Measurements from ENCODE around the gene CXCL5.
"Not testable (repeated sequence)": the region's sequence is repeated elsewhere in the genome, so short reads cannot be mapped to it uniquely, and the experiment has no call there.

The CXCL5 gene

GRCh38 chr4:74015126-74015780, 16.8 kb upstream of the CXCL5 start:
- no peak for DNase-seq (ENCODE audit: low spot score)

GRCh38 chr4:74014332-74014731, 15.9 kb upstream of the CXCL5 start:
- no peak for DNase-seq (ENCODE audit: low spot score)

GRCh38 chr4:74013264-74013663, 14.8 kb upstream of the CXCL5 start:
- no peak for DNase-seq (ENCODE audit: low spot score)

GRCh38 chr4:74012130-74012529, 13.7 kb upstream of the CXCL5 start:
- DNase-seq (ENCODE audit: low spot score): no peak

- no peak for DNase-seq (ENCODE audit: low spot score)
These were observed 10.8 kb upstream of the CXCL5 start for GRCh38 chr4:74009307-74009706.

- DNase-seq (ENCODE audit: low spot score): no peak
These were observed 7.6 kb upstream of the CXCL5 start for GRCh38 chr4:74006009-74006476.

GRCh38 chr4:74005528-74005927, 7.1 kb upstream of the CXCL5 start:
- no peak for DNase-seq (ENCODE audit: low spot score)

- no peak for DNase-seq (ENCODE audit: low spot score)
These were observed 6.2 kb upstream of the CXCL5 start for GRCh38 chr4:74004668-74005067.

- no peak for DNase-seq (ENCODE audit: low spot score)
These were observed 1.8 kb upstream of the CXCL5 start for GRCh38 chr4:74000301-74000700.

- DNase-seq (ENCODE audit: low spot score): no peak
These were observed 6.4 kb downstream of the CXCL5 start for GRCh38 chr4:73992050-73992449.

- DNase-seq (ENCODE audit: low spot score): no peak
These were observed 6.8 kb downstream of the CXCL5 start for GRCh38 chr4:73991742-73992000.

- no peak for DNase-seq (ENCODE audit: low spot score)
These were observed 7.3 kb downstream of the CXCL5 start for GRCh38 chr4:73990988-73991741.

GRCh38 chr4:73989928-73990327, 8.5 kb downstream of the CXCL5 start:
- DNase-seq (ENCODE audit: low spot score): no peak

GRCh38 chr4:73989031-73989430, 9.4 kb downstream of the CXCL5 start:
- no peak for DNase-seq (ENCODE audit: low spot score)

GRCh38 chr4:73988061-73988460, 10.4 kb downstream of the CXCL5 start, which contains the start of gene PPBP:
PPBP (minus strand) TSS chr4:73988190; CDS start chr4:73988103, 87 bp downstream.
- DNase-seq (ENCODE audit: low spot score): no peak

- DNase-seq (ENCODE audit: low spot score): no peak
These were observed 13.0 kb downstream of the CXCL5 start for GRCh38 chr4:73985528-73985852.

- no peak for DNase-seq (ENCODE audit: low spot score)
These were observed 13.5 kb downstream of the CXCL5 start for GRCh38 chr4:73984736-73985527.

GRCh38 chr4:73981175-73981574, 17.3 kb downstream of the CXCL5 start:
- DNase-seq (ENCODE audit: low spot score): not testable (repeated sequence)

- no peak for DNase-seq (ENCODE audit: low spot score)
These were observed 19.0 kb downstream of the CXCL5 start for GRCh38 chr4:73979407-73979957.

- no peak for DNase-seq (ENCODE audit: low spot score)
These were observed 19.6 kb downstream of the CXCL5 start for GRCh38 chr4:73978886-73979285.

- DNase-seq (ENCODE audit: low spot score): no peak
These were observed 21.8 kb downstream of the CXCL5 start for GRCh38 chr4:73976716-73977115.

GRCh38 chr4:73976217-73976616, 22.3 kb downstream of the CXCL5 start:
- DNase-seq (ENCODE audit: low spot score): no peak

GRCh38 chr4:73974352-73974751, 24.1 kb downstream of the CXCL5 start:
- DNase-seq (ENCODE audit: low spot score): no peak
